Mesenchymal stem cell (in vitro differentiated cells and primary cell): ENCODE results near the gene FHOD3.
A peak's percentile ranks its signal among the peaks of the same experiment; 100 is the strongest.

Experiments
- DNase-seq: peaks from one replicate; pipeline ENCODE4 v3.0.0-alpha.2; 2013
- H2AFZ ChIP-seq: one replicate; pipeline ENCODE4 v1.6.1; 2013; ENCODE audit warnings: low read depth, mild to moderate bottlenecking, control low read depth, inconsistent platforms, low read length, moderate library complexity
- H2AK5ac ChIP-seq: 2 replicates; pipeline ENCODE4 v1.6.1; 2013; ENCODE audit warnings: low read length, moderate library complexity, mild to moderate bottlenecking, inconsistent platforms; ENCODE audit not compliant: severe bottlenecking
- H2BK120ac ChIP-seq: one replicate; pipeline ENCODE4 v1.6.1; 2013; ENCODE audit warnings: low read depth, mild to moderate bottlenecking, inconsistent platforms, low read length, moderate library complexity
- H2BK12ac ChIP-seq, 2 experiments: one replicate each; pipeline ENCODE4 v1.6.1; 2013; ENCODE audit warnings: inconsistent platforms in 2 of 2, low read length in 2 of 2, mild to moderate bottlenecking in 2 of 2, moderate library complexity in 2 of 2, control low read depth in 1 of 2
- H2BK15ac ChIP-seq: one replicate; pipeline ENCODE4 v1.6.1; 2013; ENCODE audit warnings: mild to moderate bottlenecking, low read depth, inconsistent platforms; ENCODE audit not compliant: poor library complexity, severe bottlenecking
- H2BK5ac ChIP-seq: 2 replicates; pipeline ENCODE4 v1.6.1; 2013; ENCODE audit warnings: low read depth, mild to moderate bottlenecking, low read length, control low read depth, inconsistent platforms; ENCODE audit not compliant: poor library complexity, severe bottlenecking
- H3K14ac ChIP-seq, 2 experiments: one replicate each; pipeline ENCODE4 v1.6.1; 2013; ENCODE audit warnings: inconsistent platforms in 2 of 2, low read length in 2 of 2, control low read depth in 1 of 2, mild to moderate bottlenecking in 1 of 2, moderate library complexity in 1 of 2
- H3K18ac ChIP-seq, 2 experiments: one replicate each; pipeline ENCODE4 v1.6.1; 2013; ENCODE audit warnings: inconsistent platforms in 2 of 2, low read length in 2 of 2, control low read depth in 1 of 2, low read depth in 1 of 2, mild to moderate bottlenecking in 1 of 2
- H3K23ac ChIP-seq, 2 experiments: one replicate each; pipeline ENCODE4 v1.6.1; 2013; ENCODE audit warnings: inconsistent platforms in 2 of 2, low read length in 2 of 2, mild to moderate bottlenecking in 2 of 2, moderate library complexity in 2 of 2, control low read depth in 1 of 2
- H3K27ac ChIP-seq: 2 replicates; pipeline ENCODE4 v1.5.1; 2013; ENCODE audit warnings: mild to moderate bottlenecking, moderate library complexity, low read length, control low read depth, inconsistent platforms; ENCODE audit not compliant: poor library complexity, severe bottlenecking
- H3K27me3 ChIP-seq, 2 experiments: 2 replicates each; pipeline versions ENCODE4 v1.6.1 to v1.7.0; 2013; ENCODE audit warnings: low read length in 2 of 2, mild to moderate bottlenecking in 2 of 2, moderate library complexity in 2 of 2, control low read depth in 1 of 2, inconsistent platforms in 1 of 2; ENCODE audit not compliant: control insufficient read depth in 1 of 2, insufficient read depth in 1 of 2
- H3K36me3 ChIP-seq, 2 experiments: 2 replicates each; pipeline versions ENCODE4 v1.6.1 to v1.7.0; 2013; ENCODE audit warnings: low read length in 2 of 2, control low read depth in 1 of 2, inconsistent platforms in 1 of 2, low read depth in 1 of 2, mild to moderate bottlenecking in 1 of 2; ENCODE audit not compliant: insufficient read depth in 2 of 2, control insufficient read depth in 1 of 2
- H3K4ac ChIP-seq, 2 experiments: one replicate each; pipeline ENCODE4 v1.6.1; 2013; ENCODE audit warnings: inconsistent platforms in 2 of 2, low read length in 2 of 2, mild to moderate bottlenecking in 2 of 2, moderate library complexity in 2 of 2, control low read depth in 1 of 2, low read depth in 1 of 2
- H3K4me1 ChIP-seq: 2 replicates; pipeline ENCODE4 v1.6.1; 2013; ENCODE audit warnings: low read depth, low read length, control low read depth; ENCODE audit not compliant: control insufficient read depth, insufficient read depth
- H3K4me2 ChIP-seq: 2 replicates; pipeline ENCODE4 v1.6.1; 2013; ENCODE audit warnings: low read length, mild to moderate bottlenecking, inconsistent platforms; ENCODE audit not compliant: poor library complexity, severe bottlenecking
- H3K4me3 ChIP-seq, 2 experiments: 2 replicates each; pipeline versions ENCODE4 v1.5.1 to v1.7.0; 2013; ENCODE audit warnings: low read length in 2 of 2, mild to moderate bottlenecking in 2 of 2, control low read depth in 1 of 2, low read depth in 1 of 2; ENCODE audit not compliant: insufficient read depth in 1 of 2
- H3K79me1 ChIP-seq: replicated peaks from 2 replicates; pipeline ENCODE4 v1.6.1; 2013; ENCODE audit warnings: mild to moderate bottlenecking, control low read depth, low read length, inconsistent platforms; ENCODE audit not compliant: poor library complexity, severe bottlenecking
- H3K9ac ChIP-seq: 2 replicates; pipeline ENCODE4 v1.7.0; 2013; ENCODE audit warnings: mild to moderate bottlenecking, low read length, moderate library complexity
- H3K9me3 ChIP-seq: 2 replicates; pipeline ENCODE4 v1.7.0; 2013; ENCODE audit warnings: mild to moderate bottlenecking, low read length; ENCODE audit not compliant: control insufficient read depth
- H4K8ac ChIP-seq: one replicate; pipeline ENCODE4 v1.6.1; 2013; ENCODE audit warnings: inconsistent platforms, mild to moderate bottlenecking, low read length, moderate library complexity
- H4K91ac ChIP-seq: one replicate; pipeline ENCODE4 v1.6.1; 2013; ENCODE audit warnings: mild to moderate bottlenecking, low read length, inconsistent platforms
- WGBS: methylation state at CpG from one replicate; pipeline ENCODE4 v1.1.7; 2013; ENCODE audit warnings: mixed read lengths; 5-methylcytosine and 5-hydroxymethylcytosine counted together

FHOD3 gene

GRCh38 chr18:36493349-36494159 is 196.0 kb downstream of the FHOD3 start:
- H3K18ac ChIP-seq = no peak overlapping the region
- H2AFZ ChIP-seq = peak overlapping the region; percentile 60
- no peak overlapping the region for H3K27ac ChIP-seq
- H3K4ac ChIP-seq = no peak overlapping the region
- DNase-seq = no peak
- peaks cover 1% of the 10 kb centered on the region for H3K4me1 ChIP-seq
- no peaks in the 10 kb centered on the region for H3K9me3 ChIP-seq
- WGBS = 59% methylated on average over 15 of the region's 15 CpGs
- H3K27me3 ChIP-seq = no peaks in the 10 kb centered on the region
- no peak overlapping the region for H2BK15ac ChIP-seq
- H3K9ac ChIP-seq = no peak overlapping the region
- H2BK12ac ChIP-seq = no peak overlapping the region
- no peaks in the 10 kb centered on the region for H3K36me3 ChIP-seq
- no peak overlapping the region for H3K4me3 ChIP-seq
- no peak overlapping the region for H2AK5ac ChIP-seq
- H4K91ac ChIP-seq = no peak overlapping the region
- no peak overlapping the region for H3K14ac ChIP-seq
- peaks cover 40% of the 10 kb centered on the region for H3K79me1 ChIP-seq
- H2BK120ac ChIP-seq = no peak overlapping the region
- no peak overlapping the region for H4K8ac ChIP-seq
- no peak overlapping the region for H3K23ac ChIP-seq
- H3K4me2 ChIP-seq = no peak overlapping the region
- H2BK5ac ChIP-seq = no peak overlapping the region

GRCh38 chr18:36494160-36494437 is 196.6 kb downstream of the FHOD3 start:
- Histone ChIP-seq H3K18ac (no peak overlapping the region), H3K4me3 (no peak overlapping the region), H3K27ac (no peak overlapping the region), H4K91ac (no peak overlapping the region), H3K27me3 (no peaks in the 10 kb centered on the region), H2AFZ (no peak overlapping the region), H3K4ac (no peak overlapping the region), H3K23ac (no peak overlapping the region), H2BK15ac (no peak overlapping the region), H4K8ac (no peak overlapping the region), H2BK5ac (no peak overlapping the region), H3K36me3 (no peaks in the 10 kb centered on the region), H3K79me1 (peaks cover 35% of the 10 kb centered on the region), H3K14ac (no peak overlapping the region), H3K4me1 (peaks cover 1% of the 10 kb centered on the region), H2BK120ac (no peak overlapping the region), H3K9ac (no peak overlapping the region), H3K9me3 (no peaks in the 10 kb centered on the region), H2BK12ac (no peak overlapping the region), H2AK5ac (no peak overlapping the region), H3K4me2 (no peak overlapping the region)
- DNase-seq = no peak

GRCh38 chr18:36496022-36496421 is 198.5 kb downstream of the FHOD3 start:
- Histone ChIP-seq H3K4me2 (no peak overlapping the region), H2BK15ac (no peak overlapping the region), H3K36me3 (peaks cover 0 to 3% of the 10 kb centered on the region in 2 experiments), H3K27ac (no peak overlapping the region), H3K23ac (no peak overlapping the region), H3K9me3 (no peaks in the 10 kb centered on the region), H3K4me3 (no peak overlapping the region), H3K9ac (no peak overlapping the region), H3K27me3 (no peaks in the 10 kb centered on the region), H2AFZ (no peak overlapping the region), H3K4me1 (peaks cover 5% of the 10 kb centered on the region), H3K79me1 (peaks cover 40% of the 10 kb centered on the region), H4K91ac (no peak overlapping the region), H2BK5ac (no peak overlapping the region), H2BK120ac (no peak overlapping the region), H3K4ac (no peak overlapping the region), H3K14ac (no peak overlapping the region), H3K18ac (no peak overlapping the region), H4K8ac (no peak overlapping the region), H2AK5ac (no peak overlapping the region), H2BK12ac (no peak overlapping the region)
- no peak for DNase-seq

GRCh38 chr18:36499938-36500337 is 202.4 kb downstream of the FHOD3 start:
- 83% methylated on average over 3 of the region's 3 CpGs for WGBS
- H3K4me1 ChIP-seq = peaks cover 6% of the 10 kb centered on the region
- no peak overlapping the region for H3K4ac ChIP-seq

More at GRCh38 chr18:36499938-36500337, 202.4 kb downstream of the FHOD3 start:
- no peak overlapping the region for H3K14ac ChIP-seq
- H3K9me3 ChIP-seq = no peaks in the 10 kb centered on the region
- no peak overlapping the region for H2AK5ac ChIP-seq
- DNase-seq = no peak
- H2BK5ac ChIP-seq = no peak overlapping the region
- H4K91ac ChIP-seq = no peak overlapping the region
- H4K8ac ChIP-seq = no peak overlapping the region
- H2BK15ac ChIP-seq = no peak overlapping the region
- H3K36me3 ChIP-seq = peaks cover 0 to 10% of the 10 kb centered on the region in 2 experiments
- no peak overlapping the region for H3K4me2 ChIP-seq
- no peak overlapping the region for H2BK12ac ChIP-seq
- H3K23ac ChIP-seq = no peak overlapping the region
- no peak overlapping the region for H3K9ac ChIP-seq
- no peak overlapping the region for H3K18ac ChIP-seq
- H3K79me1 ChIP-seq = peaks cover 35% of the 10 kb centered on the region
- H3K4me3 ChIP-seq = no peak overlapping the region
- no peak overlapping the region for H2AFZ ChIP-seq
- peak overlapping the region; percentile 5 for H2BK120ac ChIP-seq
- H3K27me3 ChIP-seq = no peaks in the 10 kb centered on the region
- H3K27ac ChIP-seq = no peak overlapping the region
